ENCODE data around the gene EML1.

EML1 gene

GRCh38 chr14:99982537-99983250 is 189.5 kb downstream of the EML1 start:
- H3K27ac ChIP-seq (replicated peaks), result peak overlapping the region; percentile 31
- DNase-seq (ENCODE audit: low read depth in 1 of 2, low spot score in 1 of 2), result peak; percentile 35 to 68
- H3K4me3 ChIP-seq (replicated peaks; ENCODE audit: insufficient read depth, low read length), result no peak overlapping the region
- peak; percentile 84 for TF ChIP-seq CTCF (IDR thresholded peaks at IDR 0.05; ENCODE audit: insufficient read depth, low read length)
- TF ChIP-seq SPI1 (IDR thresholded peaks at IDR 0.05; ENCODE audit: borderline replicate concordance, low read depth), result peak; percentile 49; the same call in 1 of the 2 replicates
- no peak for TF ChIP-seq GABPA (IDR thresholded peaks at IDR 0.05; ENCODE audit: low read depth)
- no peak for TF ChIP-seq POLR2AphosphoS5 (IDR thresholded peaks at IDR 0.05; ENCODE audit: low read depth)
- H3K27me3 ChIP-seq (ENCODE audit: insufficient read depth, poor library complexity, severe bottlenecking), result no peaks in the 10 kb centered on the region

- peak overlapping the region; percentile 31 for H3K27ac ChIP-seq (replicated peaks)
- no peak overlapping the region for H3K4me3 ChIP-seq (replicated peaks; ENCODE audit: insufficient read depth, low read length)
- TF ChIP-seq GABPA (IDR thresholded peaks at IDR 0.05; ENCODE audit: low read depth) (no peak), SPI1 (IDR thresholded peaks at IDR 0.05; ENCODE audit: borderline replicate concordance, low read depth) (peak; percentile 42; the same call in 1 of the 2 replicates)
- DNase-seq (ENCODE audit: low read depth in 1 of 2, low spot score in 1 of 2), result no peak
- no peaks in the 10 kb centered on the region for H3K27me3 ChIP-seq (ENCODE audit: insufficient read depth, poor library complexity, severe bottlenecking)
Observed at GRCh38 chr14:99983251-99984015, 190.2 kb downstream of the EML1 start.

GRCh38 chr14:99984036-99984435 is 190.8 kb downstream of the EML1 start:
- Histone ChIP-seq H3K27ac (replicated peaks) (no peak overlapping the region), H3K27me3 (ENCODE audit: insufficient read depth, poor library complexity, severe bottlenecking) (no peaks in the 10 kb centered on the region), H3K4me3 (replicated peaks; ENCODE audit: insufficient read depth, low read length) (no peak overlapping the region)
- no peak for TF ChIP-seq CTCF (IDR thresholded peaks at IDR 0.05; ENCODE audit: insufficient read depth, low read length)
- TF ChIP-seq REST (IDR thresholded peaks at IDR 0.05; ENCODE audit: insufficient replicate concordance, low read depth), result no peak
- no peak for TF ChIP-seq POLR2AphosphoS5 (IDR thresholded peaks at IDR 0.05; ENCODE audit: low read depth)
- no peak for DNase-seq (ENCODE audit: low read depth in 1 of 2, low spot score in 1 of 2)

- no peak overlapping the region for H3K4me3 ChIP-seq (replicated peaks; ENCODE audit: insufficient read depth, low read length)
- TF ChIP-seq POLR2AphosphoS5 (IDR thresholded peaks at IDR 0.05; ENCODE audit: low read depth) (no peak), REST (IDR thresholded peaks at IDR 0.05; ENCODE audit: insufficient replicate concordance, low read depth) (no peak), GABPA (IDR thresholded peaks at IDR 0.05; ENCODE audit: low read depth) (no peak)
- no peak for DNase-seq (ENCODE audit: low read depth in 1 of 2, low spot score in 1 of 2)
- H3K27me3 ChIP-seq (ENCODE audit: insufficient read depth, poor library complexity, severe bottlenecking), result no peaks in the 10 kb centered on the region
- H3K27ac ChIP-seq (replicated peaks), result no peak overlapping the region
Observed at GRCh38 chr14:99986396-99986795, 193.2 kb downstream of the EML1 start.
